ENCODE results near the gene CEP78. TPM values are rescaled to one million over a fixed set of nuclear protein-coding genes. Genes with fewer than 3 reads are reported as not detected.
"Not testable (repeated sequence)": the region's sequence is repeated elsewhere in the genome, so short reads cannot be mapped to it uniquely, and the experiment has no call there.

The CEP78 gene
- total RNA-seq, 1 experiment from 2014 or later, result 48.1 TPM

GRCh38 chr9:78280982-78281668 lies 45.2 kb downstream of the CEP78 start (continued):
- TF ChIP-seq, protein P1, sequence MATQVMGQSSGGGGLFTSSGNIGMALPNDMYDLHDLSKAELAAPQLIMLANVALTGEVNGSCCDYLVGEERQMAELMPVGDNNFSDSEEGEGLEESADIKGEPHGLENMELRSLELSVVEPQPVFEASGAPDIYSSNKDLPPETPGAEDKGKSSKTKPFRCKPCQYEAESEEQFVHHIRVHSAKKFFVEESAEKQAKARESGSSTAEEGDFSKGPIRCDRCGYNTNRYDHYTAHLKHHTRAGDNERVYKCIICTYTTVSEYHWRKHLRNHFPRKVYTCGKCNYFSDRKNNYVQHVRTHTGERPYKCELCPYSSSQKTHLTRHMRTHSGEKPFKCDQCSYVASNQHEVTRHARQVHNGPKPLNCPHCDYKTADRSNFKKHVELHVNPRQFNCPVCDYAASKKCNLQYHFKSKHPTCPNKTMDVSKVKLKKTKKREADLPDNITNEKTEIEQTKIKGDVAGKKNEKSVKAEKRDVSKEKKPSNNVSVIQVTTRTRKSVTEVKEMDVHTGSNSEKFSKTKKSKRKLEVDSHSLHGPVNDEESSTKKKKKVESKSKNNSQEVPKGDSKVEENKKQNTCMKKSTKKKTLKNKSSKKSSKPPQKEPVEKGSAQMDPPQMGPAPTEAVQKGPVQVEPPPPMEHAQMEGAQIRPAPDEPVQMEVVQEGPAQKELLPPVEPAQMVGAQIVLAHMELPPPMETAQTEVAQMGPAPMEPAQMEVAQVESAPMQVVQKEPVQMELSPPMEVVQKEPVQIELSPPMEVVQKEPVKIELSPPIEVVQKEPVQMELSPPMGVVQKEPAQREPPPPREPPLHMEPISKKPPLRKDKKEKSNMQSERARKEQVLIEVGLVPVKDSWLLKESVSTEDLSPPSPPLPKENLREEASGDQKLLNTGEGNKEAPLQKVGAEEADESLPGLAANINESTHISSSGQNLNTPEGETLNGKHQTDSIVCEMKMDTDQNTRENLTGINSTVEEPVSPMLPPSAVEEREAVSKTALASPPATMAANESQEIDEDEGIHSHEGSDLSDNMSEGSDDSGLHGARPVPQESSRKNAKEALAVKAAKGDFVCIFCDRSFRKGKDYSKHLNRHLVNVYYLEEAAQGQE (IDR thresholded peaks at IDR 0.05; ENCODE audit: low read depth), result no peak
- TF ChIP-seq MAX (IDR thresholded peaks at IDR 0.05) (no peak), POLR2AphosphoS5 (IDR thresholded peaks at IDR 0.05; ENCODE audit: low read depth, low read length) (no peak), EGR1 (IDR thresholded peaks at IDR 0.05; ENCODE audit: low read depth) (no peak), ZFX (IDR thresholded peaks at IDR 0.05) (no peak)

DNA sequence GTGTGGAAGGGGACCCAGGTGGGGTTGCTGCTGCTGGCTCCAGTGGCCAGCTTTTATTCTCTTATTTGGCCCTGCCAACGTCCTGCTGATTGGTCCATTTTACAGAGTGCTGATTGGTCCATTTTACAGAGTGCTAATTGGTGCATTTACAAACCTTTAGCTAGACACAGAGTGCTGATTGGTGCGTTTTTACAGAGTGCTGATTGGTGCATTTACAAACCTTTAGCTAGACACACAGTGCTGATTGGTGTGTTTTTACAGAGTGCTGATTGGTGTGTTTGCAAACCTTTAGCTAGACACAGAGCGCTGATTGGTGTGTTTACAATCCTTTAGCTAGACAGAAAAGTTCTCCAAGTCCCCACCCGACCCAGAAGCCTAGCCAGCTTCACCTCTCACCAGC lies 48.3 kb downstream of the CEP78 start:
- CTCF ChIA-PET; intact Hi-C loops (cut with micrococcal nuclease): not testable (repeated sequence)
- POLR2A ChIA-PET, result interaction anchor here (2.3 kb wide), 1 partner anchor 12 kb away, joined by 9 read pairs; the partner anchor contains the start of gene PSAT1

More for the DNA sequence above, 48.3 kb downstream of the CEP78 start:
- H3K36me3 ChIP-seq (ENCODE audit: control insufficient read depth in 1 of 2, insufficient read depth in 2 of 2, low read length in 2 of 2); ATAC-seq; BruUV-seq (replicated peaks); H3K79me2 ChIP-seq (ENCODE audit: insufficient read depth, low read length); H3K4me2 ChIP-seq (ENCODE audit: low read length); H2AFZ ChIP-seq (ENCODE audit: low read depth, low read length, poor library complexity, severe bottlenecking); DNase-seq (ENCODE audit: low read depth, low spot score); H4K20me1 ChIP-seq (ENCODE audit: insufficient read depth); H3K27me3 ChIP-seq (ENCODE audit: insufficient read depth, low read length); H3K9ac ChIP-seq (ENCODE audit: low read length); RAD21 ChIA-PET (ENCODE audit: low non-redundant PET in 1 of 2, low total read pairs in 2 of 2, uncharacterized antibody in 2 of 2, unreplicated experiment in 2 of 2); H3K4me3 ChIP-seq (replicated peaks in 1 of 2; ENCODE audit: low read depth in 1 of 2, low read length in 2 of 2); H3K9me2 ChIP-seq (ENCODE audit: insufficient read depth); H3K9me3 ChIP-seq (ENCODE audit: control insufficient read depth in 1 of 2, insufficient read depth in 1 of 2, low read depth in 1 of 2, low read length in 2 of 2); H3K27ac ChIP-seq (ENCODE audit: low read depth, low read length); H3K4me1 ChIP-seq (ENCODE audit: control insufficient read depth in 1 of 2, insufficient read depth in 2 of 2, low read length in 2 of 2): not testable (repeated sequence)
